Mesenchymal stem cell (in vitro differentiated cells and primary cell): ENCODE data around the gene ROPN1.

ENCODE experiments used
- DNase-seq: peaks from one replicate; pipeline ENCODE4 v3.0.0-alpha.2; 2013
- H2AFZ ChIP-seq: one replicate; pipeline ENCODE4 v1.6.1; 2013; ENCODE audit warnings: low read depth, mild to moderate bottlenecking, control low read depth, inconsistent platforms, low read length, moderate library complexity
- H2AK5ac ChIP-seq: 2 replicates; pipeline ENCODE4 v1.6.1; 2013; ENCODE audit warnings: low read length, moderate library complexity, mild to moderate bottlenecking, inconsistent platforms; ENCODE audit not compliant: severe bottlenecking
- H2BK120ac ChIP-seq: one replicate; pipeline ENCODE4 v1.6.1; 2013; ENCODE audit warnings: low read depth, mild to moderate bottlenecking, inconsistent platforms, low read length, moderate library complexity
- H2BK12ac ChIP-seq, 2 experiments: one replicate each; pipeline ENCODE4 v1.6.1; 2013; ENCODE audit warnings: inconsistent platforms in 2 of 2, low read length in 2 of 2, mild to moderate bottlenecking in 2 of 2, moderate library complexity in 2 of 2, control low read depth in 1 of 2
- H2BK15ac ChIP-seq: one replicate; pipeline ENCODE4 v1.6.1; 2013; ENCODE audit warnings: mild to moderate bottlenecking, low read depth, inconsistent platforms; ENCODE audit not compliant: poor library complexity, severe bottlenecking
- H2BK5ac ChIP-seq: 2 replicates; pipeline ENCODE4 v1.6.1; 2013; ENCODE audit warnings: low read depth, mild to moderate bottlenecking, low read length, control low read depth, inconsistent platforms; ENCODE audit not compliant: poor library complexity, severe bottlenecking
- H3K14ac ChIP-seq, 2 experiments: one replicate each; pipeline ENCODE4 v1.6.1; 2013; ENCODE audit warnings: inconsistent platforms in 2 of 2, low read length in 2 of 2, control low read depth in 1 of 2, mild to moderate bottlenecking in 1 of 2, moderate library complexity in 1 of 2
- H3K18ac ChIP-seq, 2 experiments: one replicate each; pipeline ENCODE4 v1.6.1; 2013; ENCODE audit warnings: inconsistent platforms in 2 of 2, low read length in 2 of 2, control low read depth in 1 of 2, low read depth in 1 of 2, mild to moderate bottlenecking in 1 of 2
- H3K23ac ChIP-seq, 2 experiments: one replicate each; pipeline ENCODE4 v1.6.1; 2013; ENCODE audit warnings: inconsistent platforms in 2 of 2, low read length in 2 of 2, mild to moderate bottlenecking in 2 of 2, moderate library complexity in 2 of 2, control low read depth in 1 of 2
- H3K27ac ChIP-seq: 2 replicates; pipeline ENCODE4 v1.5.1; 2013; ENCODE audit warnings: mild to moderate bottlenecking, moderate library complexity, low read length, control low read depth, inconsistent platforms; ENCODE audit not compliant: poor library complexity, severe bottlenecking
- H3K27me3 ChIP-seq, 2 experiments: 2 replicates each; pipeline versions ENCODE4 v1.6.1 to v1.7.0; 2013; ENCODE audit warnings: low read length in 2 of 2, mild to moderate bottlenecking in 2 of 2, moderate library complexity in 2 of 2, control low read depth in 1 of 2, inconsistent platforms in 1 of 2; ENCODE audit not compliant: control insufficient read depth in 1 of 2, insufficient read depth in 1 of 2
- H3K36me3 ChIP-seq, 2 experiments: 2 replicates each; pipeline versions ENCODE4 v1.6.1 to v1.7.0; 2013; ENCODE audit warnings: low read length in 2 of 2, control low read depth in 1 of 2, inconsistent platforms in 1 of 2, low read depth in 1 of 2, mild to moderate bottlenecking in 1 of 2; ENCODE audit not compliant: insufficient read depth in 2 of 2, control insufficient read depth in 1 of 2
- H3K4ac ChIP-seq, 2 experiments: one replicate each; pipeline ENCODE4 v1.6.1; 2013; ENCODE audit warnings: inconsistent platforms in 2 of 2, low read length in 2 of 2, mild to moderate bottlenecking in 2 of 2, moderate library complexity in 2 of 2, control low read depth in 1 of 2, low read depth in 1 of 2
- H3K4me1 ChIP-seq: 2 replicates; pipeline ENCODE4 v1.6.1; 2013; ENCODE audit warnings: low read depth, low read length, control low read depth; ENCODE audit not compliant: control insufficient read depth, insufficient read depth
- H3K4me2 ChIP-seq: 2 replicates; pipeline ENCODE4 v1.6.1; 2013; ENCODE audit warnings: low read length, mild to moderate bottlenecking, inconsistent platforms; ENCODE audit not compliant: poor library complexity, severe bottlenecking
- H3K4me3 ChIP-seq, 2 experiments: 2 replicates each; pipeline versions ENCODE4 v1.5.1 to v1.7.0; 2013; ENCODE audit warnings: low read length in 2 of 2, mild to moderate bottlenecking in 2 of 2, control low read depth in 1 of 2, low read depth in 1 of 2; ENCODE audit not compliant: insufficient read depth in 1 of 2
- H3K79me1 ChIP-seq: replicated peaks from 2 replicates; pipeline ENCODE4 v1.6.1; 2013; ENCODE audit warnings: mild to moderate bottlenecking, control low read depth, low read length, inconsistent platforms; ENCODE audit not compliant: poor library complexity, severe bottlenecking
- H3K9ac ChIP-seq: 2 replicates; pipeline ENCODE4 v1.7.0; 2013; ENCODE audit warnings: mild to moderate bottlenecking, low read length, moderate library complexity
- H3K9me3 ChIP-seq: 2 replicates; pipeline ENCODE4 v1.7.0; 2013; ENCODE audit warnings: mild to moderate bottlenecking, low read length; ENCODE audit not compliant: control insufficient read depth
- H4K8ac ChIP-seq: one replicate; pipeline ENCODE4 v1.6.1; 2013; ENCODE audit warnings: inconsistent platforms, mild to moderate bottlenecking, low read length, moderate library complexity
- H4K91ac ChIP-seq: one replicate; pipeline ENCODE4 v1.6.1; 2013; ENCODE audit warnings: mild to moderate bottlenecking, low read length, inconsistent platforms
- WGBS: methylation state at CpG from one replicate; pipeline ENCODE4 v1.1.7; 2013; ENCODE audit warnings: mixed read lengths; 5-methylcytosine and 5-hydroxymethylcytosine counted together

Gene ROPN1

DNA sequence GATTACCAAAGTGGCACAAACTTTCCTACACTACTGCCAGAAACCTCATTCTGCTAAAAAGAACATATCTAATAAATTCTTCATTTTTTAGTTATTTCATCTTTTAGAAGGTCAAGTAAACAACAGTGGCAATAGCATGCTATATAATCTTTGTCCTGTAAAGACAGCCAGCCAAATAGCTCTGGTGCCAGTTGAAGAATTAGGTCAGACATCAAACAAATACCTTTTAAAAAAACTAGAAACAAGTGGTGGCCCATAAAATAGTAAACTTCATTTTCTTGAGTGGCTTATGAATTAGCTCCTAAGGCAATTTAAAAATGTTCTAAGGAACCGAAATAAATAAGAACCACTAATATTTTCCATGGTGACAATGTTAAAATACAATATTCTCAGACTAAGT lies 50.4 kb downstream of the ROPN1 start:
- Histone ChIP-seq H3K9ac (peak overlapping the region; percentile 18), H2AK5ac (no peak overlapping the region), H3K4me2 (no peak overlapping the region)

DNA sequence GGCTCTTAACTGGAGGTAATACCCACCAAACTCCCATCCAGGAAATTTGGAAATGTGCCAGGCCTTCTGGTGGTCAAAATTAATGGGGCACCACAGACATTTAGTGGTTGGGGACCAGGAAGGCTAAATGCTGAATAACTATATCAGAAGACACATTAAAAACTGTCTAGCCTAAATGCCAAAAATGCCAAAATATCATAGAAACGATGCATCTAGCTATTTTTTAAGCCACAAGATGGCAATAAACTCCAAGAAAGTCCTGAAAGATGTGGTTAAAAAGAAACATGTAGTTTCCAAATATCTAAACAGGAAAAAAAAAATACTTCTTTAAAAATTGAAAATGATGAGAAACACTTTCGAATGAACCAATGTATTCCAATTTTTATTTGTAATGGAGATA lies 50.8 kb downstream of the ROPN1 start:
- Histone ChIP-seq H3K9ac (peak overlapping the region; percentile 18), H3K79me1 (peaks cover 12% of the 10 kb centered on the region), H3K4me3 (no peak overlapping the region), H2BK12ac (no peak overlapping the region), H3K18ac (no peak overlapping the region), H3K23ac (no peak overlapping the region), H3K27ac (no peak overlapping the region), H3K27me3 (no peaks in the 10 kb centered on the region), H3K36me3 (peaks cover 9 to 19% of the 10 kb centered on the region in 2 experiments), H2AFZ (no peak overlapping the region), H2BK120ac (no peak overlapping the region), H2AK5ac (no peak overlapping the region), H3K4me2 (no peak overlapping the region), H2BK5ac (no peak overlapping the region), H4K91ac (no peak overlapping the region), H4K8ac (no peak overlapping the region), H3K4ac (no peak overlapping the region), H3K14ac (no peak overlapping the region), H3K4me1 (no peaks in the 10 kb centered on the region), H2BK15ac (no peak overlapping the region), H3K9me3 (no peaks in the 10 kb centered on the region)
- DNase-seq: no peak
- no CpG with 5 or more reads among the region's 2 CpGs for WGBS

More for the DNA sequence above, 50.4 kb downstream of the ROPN1 start:
- H4K91ac ChIP-seq: no peak overlapping the region
- no peak overlapping the region for H2BK120ac ChIP-seq
- H3K27me3 ChIP-seq: no peaks in the 10 kb centered on the region
- no peak overlapping the region for H3K4ac ChIP-seq
- peaks cover 9 to 23% of the 10 kb centered on the region in 2 experiments for H3K36me3 ChIP-seq
- no peak overlapping the region for H2BK5ac ChIP-seq
- no peak overlapping the region for H3K23ac ChIP-seq
- no peak overlapping the region for H3K4me3 ChIP-seq
- WGBS: no CpG with 5 or more reads among the region's 1 CpG
- H3K14ac ChIP-seq: no peak overlapping the region
- H3K27ac ChIP-seq: no peak overlapping the region
- no peak overlapping the region for H2BK15ac ChIP-seq
- no peak overlapping the region for H3K18ac ChIP-seq
- no peaks in the 10 kb centered on the region for H3K9me3 ChIP-seq
- no peak for DNase-seq
- H4K8ac ChIP-seq: no peak overlapping the region
- H2AFZ ChIP-seq: no peak overlapping the region
- H3K4me1 ChIP-seq: no peaks in the 10 kb centered on the region
- H3K79me1 ChIP-seq: peaks cover 11% of the 10 kb centered on the region
- H2BK12ac ChIP-seq: no peak overlapping the region

DNA sequence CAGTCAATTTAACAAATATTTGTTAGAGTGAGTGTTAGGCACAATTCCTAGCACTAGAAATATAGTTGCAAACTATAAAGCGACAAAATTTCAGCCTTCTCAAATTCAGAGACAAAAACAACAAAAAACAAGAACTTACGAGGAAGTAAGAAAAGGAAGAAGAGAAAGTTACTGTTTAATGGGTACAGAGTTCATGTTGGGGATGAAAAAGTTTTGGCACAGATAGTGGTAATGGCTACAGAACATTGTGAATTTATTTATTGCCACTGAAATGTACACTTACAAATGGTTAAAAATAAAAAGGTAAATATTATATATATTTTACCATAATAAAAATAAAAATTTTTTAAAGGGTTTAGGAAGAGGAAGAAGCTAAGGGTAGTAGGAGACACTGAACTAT lies 52.2 kb downstream of the ROPN1 start:
- H4K8ac ChIP-seq: no peak overlapping the region
- DNase-seq: no peak

DNA sequence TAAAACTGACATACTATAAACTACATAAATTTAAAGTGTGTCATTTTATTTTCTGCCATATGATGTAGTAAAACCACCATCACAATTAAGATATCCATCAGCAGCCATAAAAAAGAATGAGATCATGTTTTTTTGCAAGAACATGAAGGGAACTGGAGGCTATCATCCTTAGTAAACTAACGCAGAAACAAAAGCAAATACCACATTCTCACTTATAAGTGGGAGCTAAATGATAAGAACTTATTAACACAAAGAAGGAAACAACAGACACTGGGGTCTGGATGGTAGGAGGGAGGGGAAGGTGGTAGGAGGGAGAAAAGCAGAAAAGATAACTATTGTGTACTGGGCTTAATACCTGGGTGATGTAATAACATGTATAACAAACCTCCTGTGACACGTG lies 55.5 kb downstream of the ROPN1 start:
- no peak for DNase-seq
- H3K27me3 ChIP-seq: no peaks in the 10 kb centered on the region
- no peaks in the 10 kb centered on the region for H3K9me3 ChIP-seq
- H3K18ac ChIP-seq: no peak overlapping the region
- H3K79me1 ChIP-seq: peaks cover 6% of the 10 kb centered on the region
- no peak overlapping the region for H3K23ac ChIP-seq
- no peak overlapping the region for H2BK120ac ChIP-seq
- no peak overlapping the region for H2AFZ ChIP-seq
- no peak overlapping the region for H2BK12ac ChIP-seq
- WGBS: 89% methylated on average over 1 of the region's 2 CpGs
- H4K8ac ChIP-seq: no peak overlapping the region
- H4K91ac ChIP-seq: no peak overlapping the region
- no peak overlapping the region for H2BK5ac ChIP-seq
- no peak overlapping the region for H3K9ac ChIP-seq
- H3K4me1 ChIP-seq: no peaks in the 10 kb centered on the region
- H2AK5ac ChIP-seq: no peak overlapping the region
- no peak overlapping the region for H3K4me3 ChIP-seq
- H2BK15ac ChIP-seq: no peak overlapping the region
- H3K14ac ChIP-seq: no peak overlapping the region
- H3K4me2 ChIP-seq: no peak overlapping the region
- no peak overlapping the region for H3K4ac ChIP-seq
- peaks cover 4 to 17% of the 10 kb centered on the region in 2 experiments for H3K36me3 ChIP-seq
- no peak overlapping the region for H3K27ac ChIP-seq

More for the DNA sequence above, 52.2 kb downstream of the ROPN1 start:
- Histone ChIP-seq H3K9me3 (no peaks in the 10 kb centered on the region), H2BK12ac (no peak overlapping the region), H3K27ac (no peak overlapping the region), H3K4ac (no peak overlapping the region), H2BK5ac (no peak overlapping the region), H2AFZ (no peak overlapping the region), H3K36me3 (peaks cover 9 to 14% of the 10 kb centered on the region in 2 experiments), H2BK15ac (no peak overlapping the region), H3K18ac (no peak overlapping the region), H2AK5ac (no peak overlapping the region), H4K91ac (no peak overlapping the region), H3K4me1 (no peaks in the 10 kb centered on the region), H3K79me1 (peaks cover 13% of the 10 kb centered on the region), H3K4me3 (no peak overlapping the region), H3K9ac (no peak overlapping the region), H3K14ac (no peak overlapping the region), H2BK120ac (no peak overlapping the region), H3K23ac (no peak overlapping the region), H3K4me2 (no peak overlapping the region), H3K27me3 (no peaks in the 10 kb centered on the region)
- 100% methylated on average over 1 of the region's 2 CpGs for WGBS
